Chondrocyte (in vitro differentiated cells): ENCODE data around the gene ZBTB1. TPM values are rescaled to one million over a fixed set of nuclear protein-coding genes. Genes with fewer than 3 reads are reported as not detected.

Source experiments
- DNase-seq: peaks from one replicate; pipeline ENCODE4 v3.0.0; 2021; ENCODE audit warnings: mixed read lengths, low spot score
- H3K27ac Mint-ChIP-seq: one replicate; pipeline ENCODE4 v1.8.0; 2021; ENCODE audit warnings: mild to moderate bottlenecking, moderate library complexity, mixed read lengths; ENCODE audit not compliant: unreplicated experiment
- H3K27me3 Mint-ChIP-seq: 2 replicates; pipeline ENCODE4 v1.8.0; 2021; ENCODE audit warnings: low read depth, mixed read lengths
- H3K36me3 Mint-ChIP-seq: 2 replicates; pipeline ENCODE4 v1.8.0; 2021; ENCODE audit warnings: low read depth, mixed read lengths
- H3K4me1 Mint-ChIP-seq: 2 replicates; pipeline ENCODE4 v1.8.0; 2021; ENCODE audit warnings: low read depth, mild to moderate bottlenecking, mixed read lengths
- H3K4me3 Mint-ChIP-seq: one replicate; pipeline ENCODE4 v1.8.0; 2021; ENCODE audit warnings: mild to moderate bottlenecking, moderate library complexity, mixed read lengths; ENCODE audit not compliant: unreplicated experiment
- H3K9me3 Mint-ChIP-seq: 2 replicates; pipeline ENCODE4 v1.8.0; 2021; ENCODE audit warnings: low read depth, mixed read lengths
- total RNA-seq: library from RNA; stranded (reverse); gene quantifications from 3 replicates; pipeline ENCODE4 v1.2.1, GENCODE V29; 2021
- TF ChIP-seq, protein P1 (sequence below): fragments of 200-600 bp; sonication (generic); IDR thresholded peaks from 2 replicates; pipeline ENCODE4 v1.5.0; 2021; ENCODE audit warnings: antibody characterized with exemption, mild to moderate bottlenecking, moderate library complexity

ZBTB1 gene
- total RNA-seq, 1 donor from 2014 or later = 49.3 TPM

DNA sequence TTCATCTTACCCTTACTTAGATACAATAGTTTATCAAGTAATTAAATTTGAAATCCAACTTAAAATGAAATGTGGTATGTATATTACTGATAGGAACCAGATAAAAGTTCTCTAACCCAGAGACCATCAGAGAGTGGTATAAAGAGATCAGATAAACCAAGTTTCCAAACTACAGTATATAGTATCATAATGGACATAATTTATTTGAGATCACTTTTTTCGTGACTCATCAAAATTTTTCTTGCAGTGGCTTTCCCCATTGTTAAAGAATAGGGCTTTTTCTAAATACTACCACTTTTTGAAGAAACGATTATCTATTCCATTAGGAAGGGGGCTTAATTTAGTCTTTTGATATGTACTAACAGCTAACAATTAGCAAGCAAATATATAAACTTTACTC, 20.8 kb downstream of the ZBTB1 start:
- H3K27me3 Mint-ChIP-seq = no peaks in the 10 kb centered on the region
- peaks cover 9% of the 10 kb centered on the region for H3K4me1 Mint-ChIP-seq
- H3K4me3 Mint-ChIP-seq = no peak overlapping the region
- H3K27ac Mint-ChIP-seq = no peak overlapping the region
- no peak for DNase-seq
- TF ChIP-seq, protein P1, sequence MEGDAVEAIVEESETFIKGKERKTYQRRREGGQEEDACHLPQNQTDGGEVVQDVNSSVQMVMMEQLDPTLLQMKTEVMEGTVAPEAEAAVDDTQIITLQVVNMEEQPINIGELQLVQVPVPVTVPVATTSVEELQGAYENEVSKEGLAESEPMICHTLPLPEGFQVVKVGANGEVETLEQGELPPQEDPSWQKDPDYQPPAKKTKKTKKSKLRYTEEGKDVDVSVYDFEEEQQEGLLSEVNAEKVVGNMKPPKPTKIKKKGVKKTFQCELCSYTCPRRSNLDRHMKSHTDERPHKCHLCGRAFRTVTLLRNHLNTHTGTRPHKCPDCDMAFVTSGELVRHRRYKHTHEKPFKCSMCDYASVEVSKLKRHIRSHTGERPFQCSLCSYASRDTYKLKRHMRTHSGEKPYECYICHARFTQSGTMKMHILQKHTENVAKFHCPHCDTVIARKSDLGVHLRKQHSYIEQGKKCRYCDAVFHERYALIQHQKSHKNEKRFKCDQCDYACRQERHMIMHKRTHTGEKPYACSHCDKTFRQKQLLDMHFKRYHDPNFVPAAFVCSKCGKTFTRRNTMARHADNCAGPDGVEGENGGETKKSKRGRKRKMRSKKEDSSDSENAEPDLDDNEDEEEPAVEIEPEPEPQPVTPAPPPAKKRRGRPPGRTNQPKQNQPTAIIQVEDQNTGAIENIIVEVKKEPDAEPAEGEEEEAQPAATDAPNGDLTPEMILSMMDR = no peak
- H3K9me3 Mint-ChIP-seq = no peaks in the 10 kb centered on the region
- H3K36me3 Mint-ChIP-seq = peaks cover 10% of the 10 kb centered on the region

DNA sequence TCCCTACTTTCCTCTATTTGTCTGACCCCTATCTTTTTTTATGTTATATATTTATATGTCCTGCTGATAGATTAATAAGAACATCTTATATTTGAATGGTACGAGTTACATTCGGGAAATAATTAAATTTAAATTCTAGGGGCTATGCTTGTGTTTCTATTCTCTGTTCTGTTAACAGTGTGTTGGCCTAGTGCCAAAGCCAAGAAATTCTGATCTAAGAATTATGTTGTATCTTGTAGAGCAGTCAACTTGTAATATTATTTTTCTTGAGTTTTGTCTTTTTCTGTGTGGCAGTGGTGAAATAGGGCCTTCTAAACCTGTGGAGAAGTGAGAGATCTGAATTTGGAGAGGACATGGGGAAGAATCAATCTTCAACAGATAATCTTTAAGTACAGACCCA, 27.0 kb downstream of the ZBTB1 start:
- no peaks in the 10 kb centered on the region for H3K9me3 Mint-ChIP-seq
- peaks cover 8% of the 10 kb centered on the region for H3K36me3 Mint-ChIP-seq
- no peaks in the 10 kb centered on the region for H3K27me3 Mint-ChIP-seq
- no peak overlapping the region for H3K4me3 Mint-ChIP-seq
- peaks cover 18% of the 10 kb centered on the region for H3K4me1 Mint-ChIP-seq
- TF ChIP-seq, protein P1 = no peak
- no peak overlapping the region for H3K27ac Mint-ChIP-seq
- DNase-seq = no peak

DNA sequence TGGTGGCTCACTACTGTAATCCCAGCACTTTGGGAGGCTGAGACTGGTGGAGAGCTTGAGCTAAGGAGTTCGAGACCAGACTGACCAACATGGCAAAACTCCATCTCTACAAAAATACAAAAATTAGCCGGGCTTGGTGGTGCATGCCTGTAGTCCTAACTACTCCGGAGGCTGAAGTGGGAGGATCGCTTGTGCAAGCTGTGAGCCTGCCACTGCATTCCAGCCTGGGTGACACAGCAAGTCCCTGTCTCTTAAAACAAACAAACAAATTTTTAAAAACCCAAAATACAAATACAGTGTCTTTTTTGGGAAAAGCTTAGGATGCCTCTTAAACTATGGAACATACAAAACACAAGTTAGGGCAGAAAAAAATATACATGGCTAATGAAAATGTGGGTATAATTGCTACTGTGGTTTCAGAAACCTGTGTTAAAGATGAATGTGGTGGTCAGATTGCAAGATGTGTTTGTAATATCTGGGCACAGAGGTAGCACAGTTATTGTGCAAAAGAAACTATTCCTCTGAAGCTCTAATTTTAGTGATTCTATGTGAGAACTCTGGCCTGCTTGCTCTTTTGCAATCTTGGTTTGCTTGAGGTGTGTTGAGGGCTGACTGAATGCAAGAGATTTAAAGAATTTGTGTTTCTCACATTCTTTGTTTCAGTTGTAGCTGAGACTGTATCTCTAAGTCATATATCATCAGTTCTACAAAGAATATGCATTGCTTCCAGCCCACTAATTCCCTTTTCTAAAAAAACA, 32.1 kb downstream of the ZBTB1 start:
- no peak for DNase-seq
- Mint-ChIP-seq H3K36me3 (no peaks in the 10 kb centered on the region), H3K4me3 (no peak overlapping the region), H3K27me3 (no peaks in the 10 kb centered on the region), H3K4me1 (peaks cover 23% of the 10 kb centered on the region), H3K27ac (peak overlapping the region; percentile 23), H3K9me3 (peaks cover 2% of the 10 kb centered on the region)
- TF ChIP-seq, protein P1 = no peak

DNA sequence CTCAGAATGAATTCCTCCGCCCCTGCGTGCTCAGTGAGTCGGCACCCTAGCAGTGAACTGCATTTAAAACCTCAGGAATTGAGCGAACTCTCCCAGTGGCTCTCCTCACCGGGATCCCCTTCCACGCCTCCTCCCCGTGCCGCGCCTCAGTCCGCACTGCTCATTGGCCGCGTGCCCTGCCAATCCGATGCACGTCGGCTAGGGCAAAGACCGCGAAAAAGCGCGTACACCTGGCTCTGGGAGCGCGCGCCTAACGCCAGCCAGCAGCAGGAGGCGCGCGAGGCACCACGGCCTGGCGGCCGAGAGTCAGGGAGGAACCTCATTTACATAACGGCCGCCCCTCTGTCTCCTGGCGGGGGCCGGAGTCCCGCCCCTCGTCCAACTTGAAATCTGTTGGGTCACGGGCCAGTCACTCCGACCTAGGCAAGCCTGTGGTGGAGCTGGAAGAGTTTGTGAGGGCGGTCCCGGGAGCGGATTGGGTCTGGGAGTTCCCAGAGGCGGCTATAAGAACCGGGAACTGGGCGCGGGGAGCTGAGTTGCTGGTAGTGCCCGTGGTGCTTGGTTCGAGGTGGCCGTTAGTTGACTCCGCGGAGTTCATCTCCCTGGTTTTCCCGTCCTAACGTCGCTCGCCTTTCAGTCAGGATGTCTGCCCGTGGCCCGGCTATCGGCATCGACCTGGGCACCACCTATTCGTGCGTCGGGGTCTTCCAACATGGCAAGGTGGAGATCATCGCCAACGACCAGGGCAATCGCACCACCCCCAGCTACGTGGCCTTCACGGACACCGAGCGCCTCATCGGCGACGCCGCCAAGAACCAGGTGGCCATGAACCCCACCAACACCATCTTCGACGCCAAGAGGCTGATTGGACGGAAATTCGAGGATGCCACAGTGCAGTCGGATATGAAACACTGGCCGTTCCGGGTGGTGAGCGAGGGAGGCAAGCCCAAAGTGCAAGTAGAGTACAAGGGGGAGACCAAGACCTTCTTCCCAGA, 35.9 kb downstream of the ZBTB1 start, which contains the start of gene HSPA2:
Gene HSPA2 (plus strand): TSS at position 534 of the 995 bp plus-strand sequence. CDS start 109 bp downstream, at position 643.
- Mint-ChIP-seq H3K36me3 (no peaks in the 10 kb centered on the region), H3K27me3 (no peaks in the 10 kb centered on the region), H3K4me3 (peak within 1 kb of the TSS; percentile 91), H3K4me1 (peaks cover 31% of the 10 kb centered on the region), H3K9me3 (peaks cover 2% of the 10 kb centered on the region), H3K27ac (peak within 1 kb of the TSS; percentile 96)
- TF ChIP-seq, protein P1 = peak; percentile 86
- DNase-seq = peak; percentile 98
